Stomach smooth muscle (tissue), 2 donors: ENCODE measurements around the gene BPI.
"Not testable (repeated sequence)": the region's sequence is repeated elsewhere in the genome, so short reads cannot be mapped to it uniquely, and the experiment has no call there.

Experiments
- H3K27ac ChIP-seq: one replicate; pipeline ENCODE4 v1.7.0; 2013; ENCODE audit warnings: mild to moderate bottlenecking, low read length, inconsistent platforms
- H3K27me3 ChIP-seq, 2 donors: one replicate each; pipeline ENCODE4 v1.7.0; 2013; ENCODE audit warnings: low read length in 2 of 2; ENCODE audit not compliant: insufficient read depth in 2 of 2, control insufficient read depth in 1 of 2
- H3K36me3 ChIP-seq, 2 donors: one replicate each; pipeline ENCODE4 v1.7.0; 2013; ENCODE audit warnings: low read length in 2 of 2; ENCODE audit not compliant: control insufficient read depth in 2 of 2, insufficient read depth in 2 of 2
- H3K4me1 ChIP-seq: one replicate; pipeline ENCODE4 v1.7.0; 2013; ENCODE audit warnings: low read length; ENCODE audit not compliant: control insufficient read depth, insufficient read depth
- H3K4me3 ChIP-seq, 2 donors: one replicate each; pipeline ENCODE4 v1.7.0; 2013; ENCODE audit warnings: low read length in 2 of 2
- H3K9ac ChIP-seq, 2 donors: one replicate each; pipeline ENCODE4 v1.7.0; 2013; ENCODE audit warnings: low read length in 2 of 2, mild to moderate bottlenecking in 1 of 2
- H3K9me3 ChIP-seq, 2 donors: one replicate each; pipeline ENCODE4 v1.7.0; 2013; ENCODE audit warnings: low read length in 2 of 2; ENCODE audit not compliant: control insufficient read depth in 2 of 2
- donor health status: healthy.
- donor health status: Pancreatic carcinoma.

Gene BPI

DNA sequence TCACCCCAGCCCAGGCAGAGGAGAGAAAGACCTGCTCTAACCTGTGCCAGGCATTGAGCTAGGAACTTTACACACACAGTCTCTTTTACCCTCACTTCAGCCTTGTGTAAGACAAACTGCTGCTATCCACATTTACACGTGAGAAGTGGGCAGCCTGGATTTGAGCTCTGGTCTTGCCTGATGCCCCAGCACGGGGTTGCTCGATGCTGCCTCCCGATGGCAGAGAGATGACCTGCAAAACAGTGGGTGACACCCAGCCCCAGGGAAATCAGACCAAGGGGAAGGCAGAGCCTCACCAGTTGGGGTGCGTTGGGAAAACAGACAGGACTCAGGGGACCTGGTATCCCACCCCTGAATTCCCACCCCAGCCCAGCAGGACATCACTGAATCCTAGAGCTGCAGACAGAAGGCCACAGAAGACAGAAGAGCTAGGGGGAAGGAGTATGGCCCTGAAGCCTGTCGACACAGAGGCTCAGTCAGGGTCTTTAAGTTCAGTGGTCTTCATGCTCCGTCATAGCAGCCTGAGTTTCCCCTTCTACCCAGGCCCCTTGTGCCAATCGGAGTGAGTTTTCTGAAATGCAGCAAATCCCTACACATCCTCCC lies 990 bp downstream of the BPI start:
- H3K9me3 ChIP-seq, result peaks cover 0 to 5% of the 10 kb centered on the region in 2 donors
- H3K27ac ChIP-seq, result no peak overlapping the region
- H3K27me3 ChIP-seq, result peaks cover 2 to 14% of the 10 kb centered on the region in 2 donors
- peaks cover 4% of the 10 kb centered on the region for H3K4me1 ChIP-seq
- no peaks in the 10 kb centered on the region for H3K36me3 ChIP-seq
- no peak overlapping the region for H3K4me3 ChIP-seq
- H3K9ac ChIP-seq, result no peak overlapping the region

DNA sequence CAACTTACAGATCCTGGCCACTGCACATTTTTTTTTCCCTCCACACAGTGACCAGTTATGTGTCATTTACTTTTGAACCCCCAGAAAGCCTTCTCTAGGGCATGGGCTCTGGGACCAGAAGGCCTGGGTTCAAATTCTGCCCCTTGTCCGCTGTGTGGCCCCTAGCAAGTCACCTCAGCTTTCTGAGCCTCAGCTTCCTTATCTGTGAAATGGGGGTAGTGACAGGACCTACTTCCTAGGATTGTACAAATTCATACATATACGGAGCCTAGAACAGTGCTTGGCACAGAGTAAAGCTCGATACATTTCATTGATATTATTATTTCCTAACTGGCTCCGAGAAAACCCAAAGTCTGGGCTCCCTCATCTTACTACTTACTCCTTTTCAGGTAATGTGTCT lies 1.6 kb downstream of the BPI start:
- Histone ChIP-seq H3K27me3 (peaks cover 2 to 16% of the 10 kb centered on the region in 2 donors), H3K27ac (no peak overlapping the region), H3K9me3 (peaks cover 0 to 5% of the 10 kb centered on the region in 2 donors), H3K36me3 (no peaks in the 10 kb centered on the region), H3K9ac (no peak overlapping the region), H3K4me3 (no peak overlapping the region), H3K4me1 (peaks cover 4% of the 10 kb centered on the region)

DNA sequence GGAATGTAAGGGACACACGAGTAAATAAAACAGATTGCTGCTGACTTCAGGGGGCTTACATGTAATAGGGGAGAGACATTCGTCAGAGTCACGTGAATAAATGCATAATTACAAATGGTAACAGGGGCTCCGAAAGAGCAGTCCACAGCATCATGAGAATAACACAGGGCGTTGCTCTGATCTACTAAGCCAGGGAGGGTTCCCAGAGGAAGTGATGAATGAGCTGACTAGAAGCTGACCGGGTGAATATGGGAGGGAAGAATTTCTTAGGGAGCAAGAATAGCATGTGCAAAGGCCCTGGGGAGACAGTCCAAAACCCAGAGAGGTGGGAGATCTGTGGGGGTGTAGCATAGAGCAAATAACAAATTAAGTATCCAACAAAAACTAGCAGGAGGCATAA lies 2.4 kb downstream of the BPI start:
- Histone ChIP-seq H3K36me3 (no peaks in the 10 kb centered on the region), H3K27ac (no peak overlapping the region), H3K4me3 (no peak overlapping the region), H3K9me3 (peaks cover 0 to 5% of the 10 kb centered on the region in 2 donors), H3K4me1 (peaks cover 4% of the 10 kb centered on the region), H3K9ac (no peak overlapping the region), H3K27me3 (peaks cover 0 to 16% of the 10 kb centered on the region in 2 donors)

DNA sequence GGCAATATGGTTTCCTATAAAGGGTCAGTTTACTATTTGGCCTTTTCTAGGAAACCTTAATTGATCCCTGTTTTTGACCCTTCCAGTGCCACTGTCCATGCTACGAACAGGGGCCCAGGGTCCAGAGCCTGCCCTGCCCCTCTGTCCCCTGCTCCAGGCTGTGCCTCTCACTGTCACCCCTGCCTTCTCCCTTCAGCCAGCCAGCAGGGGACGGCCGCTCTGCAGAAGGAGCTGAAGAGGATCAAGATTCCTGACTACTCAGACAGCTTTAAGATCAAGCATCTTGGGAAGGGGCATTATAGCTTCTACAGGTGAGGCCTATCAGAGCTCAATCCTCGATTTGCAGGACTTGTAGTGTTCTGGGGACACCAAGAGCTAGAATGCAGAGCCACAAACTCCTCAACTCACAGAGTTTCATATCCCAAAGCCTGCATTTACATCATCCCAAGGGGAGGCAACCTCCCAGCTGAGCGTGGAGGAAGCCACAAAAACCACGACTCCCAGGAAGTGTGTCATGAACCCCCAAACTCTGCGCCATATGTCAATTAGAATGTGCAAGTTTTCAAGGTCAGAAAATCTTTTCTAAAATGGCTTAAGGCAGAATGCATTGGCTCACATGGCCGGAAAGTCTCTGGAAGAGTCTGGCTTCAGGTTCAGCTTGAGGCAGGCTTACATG lies 3.6 kb downstream of the BPI start:
- Histone ChIP-seq H3K4me3 (no peak overlapping the region), H3K9ac (no peak overlapping the region), H3K9me3 (peaks cover 0 to 5% of the 10 kb centered on the region in 2 donors), H3K27ac (no peak overlapping the region), H3K36me3 (no peaks in the 10 kb centered on the region), H3K27me3 (peaks cover 0 to 16% of the 10 kb centered on the region in 2 donors), H3K4me1 (peaks cover 4% of the 10 kb centered on the region)

DNA sequence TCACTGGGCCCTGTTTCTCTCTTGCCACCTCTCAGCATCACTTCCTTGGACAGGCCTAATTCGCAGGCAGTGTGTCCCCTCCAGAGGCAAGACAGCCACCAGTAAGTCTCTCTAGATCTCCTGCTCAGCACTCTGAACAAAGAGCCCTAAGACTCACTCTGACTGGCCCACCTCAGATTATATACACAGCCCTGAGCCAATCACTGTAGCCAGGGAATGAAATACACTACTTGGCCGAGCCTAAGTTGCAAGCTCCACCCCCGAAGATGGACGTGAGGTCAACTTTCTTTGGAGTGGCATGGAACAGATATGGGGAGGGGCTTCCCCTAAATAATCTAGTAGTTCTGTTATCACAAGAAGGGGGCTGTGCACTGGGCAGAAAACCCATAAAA lies 4.1 kb downstream of the BPI start:
- Histone ChIP-seq H3K27me3 (peaks cover 0 to 16% of the 10 kb centered on the region in 2 donors), H3K27ac (no peak overlapping the region), H3K9ac (no peak overlapping the region), H3K4me3 (no peak overlapping the region), H3K36me3 (no peaks in the 10 kb centered on the region), H3K9me3 (peaks cover 0 to 5% of the 10 kb centered on the region in 2 donors), H3K4me1 (peaks cover 4% of the 10 kb centered on the region)

DNA sequence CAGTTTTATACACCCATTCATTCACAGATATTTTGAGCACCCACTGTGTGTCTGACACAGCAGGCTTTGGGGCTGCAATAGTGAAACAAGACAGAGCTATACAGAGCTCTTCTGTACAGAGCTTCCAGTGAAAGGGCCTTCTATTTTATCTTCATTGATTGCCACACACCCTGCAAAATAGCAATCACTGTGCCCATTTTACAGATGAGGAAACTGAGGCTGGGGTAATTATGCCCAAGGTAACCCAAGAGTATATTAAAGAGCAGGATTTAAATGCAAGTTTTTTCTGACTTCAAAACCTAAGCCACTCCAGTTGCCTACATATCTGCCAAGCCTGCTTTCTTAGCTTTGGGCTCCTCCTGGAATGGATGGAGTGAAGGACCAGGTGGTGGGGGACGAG lies 4.5 kb downstream of the BPI start:
- no peak overlapping the region for H3K4me3 ChIP-seq
- H3K9ac ChIP-seq, result no peak overlapping the region

DNA sequence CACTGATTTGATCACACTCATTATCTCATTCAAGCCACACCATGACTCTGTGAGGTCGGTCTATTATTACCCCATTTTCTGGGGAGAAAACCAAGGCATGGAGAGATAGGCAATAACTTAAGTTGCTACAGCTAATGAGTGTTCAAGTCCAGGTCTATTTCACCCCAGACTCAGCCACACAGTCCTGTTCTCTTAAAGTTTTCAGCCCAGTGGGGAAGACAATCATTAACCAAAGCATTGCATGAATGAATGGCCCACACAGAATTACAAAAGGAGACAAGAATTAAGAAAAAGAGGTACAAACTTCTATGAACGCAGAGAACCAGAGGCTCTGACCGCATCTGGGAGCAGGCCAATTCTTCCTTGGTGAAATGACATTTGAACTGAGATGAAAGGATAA lies 7.1 kb downstream of the BPI start:
- peaks cover 0 to 5% of the 10 kb centered on the region in 2 donors for H3K9me3 ChIP-seq

More for the DNA sequence above, 4.5 kb downstream of the BPI start:
- peaks cover 0 to 5% of the 10 kb centered on the region in 2 donors for H3K9me3 ChIP-seq
- H3K27ac ChIP-seq, result no peak overlapping the region
- peaks cover 0 to 16% of the 10 kb centered on the region in 2 donors for H3K27me3 ChIP-seq
- H3K4me1 ChIP-seq, result peaks cover 4% of the 10 kb centered on the region
- H3K36me3 ChIP-seq, result no peaks in the 10 kb centered on the region

DNA sequence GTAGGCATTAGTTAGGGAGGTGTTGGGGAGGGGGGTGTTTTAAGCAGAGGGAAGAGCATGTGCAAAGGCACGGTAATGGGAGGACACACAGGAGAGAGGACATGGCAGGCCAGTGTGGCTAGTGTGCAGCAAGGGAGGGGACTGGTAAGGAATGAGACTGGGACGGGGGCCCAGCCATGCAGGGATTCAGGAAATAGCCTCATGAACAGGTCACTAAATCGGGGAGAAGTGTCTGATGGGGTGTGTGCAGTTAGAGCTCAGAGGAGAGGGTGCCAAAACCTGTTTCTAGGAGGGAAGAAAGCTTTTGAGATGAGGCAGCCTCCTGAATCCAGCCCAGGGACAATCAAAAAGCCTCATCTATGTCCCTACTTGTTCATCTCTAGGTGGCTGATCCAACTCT lies 7.5 kb downstream of the BPI start:
- Histone ChIP-seq H3K9me3 (peaks cover 0 to 5% of the 10 kb centered on the region in 2 donors), H3K9ac (no peak overlapping the region), H3K4me3 (no peak overlapping the region), H3K27ac (no peak overlapping the region), H3K36me3 (no peaks in the 10 kb centered on the region), H3K4me1 (no peaks in the 10 kb centered on the region), H3K27me3 (peaks cover 4 to 9% of the 10 kb centered on the region in 2 donors)

More for the DNA sequence above, 7.1 kb downstream of the BPI start:
- Histone ChIP-seq H3K9ac (no peak overlapping the region), H3K4me1 (no peaks in the 10 kb centered on the region), H3K36me3 (no peaks in the 10 kb centered on the region), H3K27ac (no peak overlapping the region), H3K27me3 (peaks cover 4 to 10% of the 10 kb centered on the region in 2 donors), H3K4me3 (no peak overlapping the region)

DNA sequence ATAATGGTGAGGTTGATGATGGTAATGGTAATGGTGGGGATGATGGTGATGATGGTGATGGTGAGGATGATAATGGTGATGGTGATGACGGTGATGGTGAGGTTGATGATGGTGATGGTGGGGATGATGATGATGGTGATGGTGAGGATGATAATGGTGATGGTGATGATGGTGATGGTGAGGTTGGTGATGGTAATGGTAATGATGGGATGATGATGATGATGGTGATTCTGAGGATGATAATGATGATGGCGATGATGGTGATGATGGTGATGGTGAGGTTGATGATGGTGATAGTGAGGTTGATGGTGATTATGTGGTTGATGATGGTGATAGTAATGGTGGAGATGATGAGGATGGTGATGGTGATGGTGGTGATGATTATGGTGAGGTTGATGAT lies 9.7 kb downstream of the BPI start:
- no peak overlapping the region for H3K9ac ChIP-seq
- peaks cover 2 to 4% of the 10 kb centered on the region in 2 donors for H3K27me3 ChIP-seq
- H3K9me3 ChIP-seq, result peaks cover 0 to 5% of the 10 kb centered on the region in 2 donors
- no peaks in the 10 kb centered on the region for H3K4me1 ChIP-seq
- H3K4me3 ChIP-seq, result no peak overlapping the region
- H3K36me3 ChIP-seq, result no peaks in the 10 kb centered on the region
- H3K27ac ChIP-seq, result no peak overlapping the region

DNA sequence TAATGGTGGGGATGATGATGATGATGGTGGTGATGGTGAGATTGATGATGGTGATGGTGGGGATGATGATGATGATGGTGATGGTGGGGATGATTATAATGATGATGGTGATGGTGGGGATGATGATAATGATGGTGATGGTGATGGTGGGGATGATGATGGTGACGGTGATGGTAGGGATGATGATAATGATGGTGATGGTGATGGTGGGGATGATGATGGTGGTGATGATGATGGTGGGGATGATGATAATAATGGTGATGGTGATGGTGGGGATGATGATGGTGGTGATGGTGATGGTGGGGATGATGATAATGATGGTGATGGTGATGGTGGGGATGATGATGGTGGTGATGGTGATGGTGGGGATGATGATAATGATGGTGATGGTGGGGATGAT lies 10.4 kb downstream of the BPI start:
- not testable (repeated sequence) for H3K36me3 ChIP-seq, H3K4me1 ChIP-seq, H3K9me3 ChIP-seq, H3K27ac ChIP-seq, H3K9ac ChIP-seq, H3K27me3 ChIP-seq, H3K4me3 ChIP-seq

DNA sequence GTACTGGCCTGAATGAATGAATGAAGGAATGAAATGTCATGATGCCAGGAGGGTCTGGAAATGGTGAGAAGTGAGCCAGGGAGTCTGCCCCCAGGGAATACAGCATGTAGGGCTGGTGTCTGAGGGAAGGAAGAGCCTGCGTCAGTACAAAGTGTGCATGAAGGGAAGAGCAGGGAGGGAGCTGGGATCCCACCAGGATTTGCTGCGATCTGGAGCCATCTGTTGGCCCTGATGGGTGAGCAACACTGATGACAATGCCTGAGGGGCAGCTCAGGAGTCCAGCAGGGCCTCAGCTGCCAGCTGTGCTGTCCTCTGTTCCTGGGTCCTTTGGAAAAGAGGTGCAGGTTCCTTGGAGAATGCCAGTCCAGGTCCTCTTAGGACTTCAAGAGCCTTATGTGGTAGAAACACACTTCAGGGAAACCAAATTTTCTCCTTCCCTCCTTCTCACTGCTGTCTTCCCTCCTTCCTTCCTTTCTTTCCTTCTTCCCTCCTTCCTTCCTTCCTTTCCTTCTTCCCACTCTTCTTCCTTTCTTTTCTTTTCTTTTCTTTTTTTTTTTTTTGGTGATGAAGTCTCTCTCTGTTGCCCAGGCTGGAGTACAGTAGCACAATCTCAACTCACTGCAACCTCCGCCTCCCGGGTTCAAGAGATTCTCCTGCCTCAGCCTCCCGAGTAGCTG lies 11.5 kb downstream of the BPI start:
- H3K4me3 ChIP-seq, result no peak overlapping the region
- no peak overlapping the region for H3K9ac ChIP-seq
- H3K9me3 ChIP-seq, result no peaks in the 10 kb centered on the region
- peaks cover 1 to 11% of the 10 kb centered on the region in 2 donors for H3K27me3 ChIP-seq
- H3K4me1 ChIP-seq, result no peaks in the 10 kb centered on the region
- no peak overlapping the region for H3K27ac ChIP-seq
- H3K36me3 ChIP-seq, result no peaks in the 10 kb centered on the region
